Medulla oblongata (tissue), 1 donor: ENCODE results near the gene ZHX3.

Source experiments
- DNase-seq: peaks from one replicate; pipeline ENCODE4 v3.0.0-alpha.2; 2015; ENCODE audit errors: extremely low spot score

Gene ZHX3

DNA sequence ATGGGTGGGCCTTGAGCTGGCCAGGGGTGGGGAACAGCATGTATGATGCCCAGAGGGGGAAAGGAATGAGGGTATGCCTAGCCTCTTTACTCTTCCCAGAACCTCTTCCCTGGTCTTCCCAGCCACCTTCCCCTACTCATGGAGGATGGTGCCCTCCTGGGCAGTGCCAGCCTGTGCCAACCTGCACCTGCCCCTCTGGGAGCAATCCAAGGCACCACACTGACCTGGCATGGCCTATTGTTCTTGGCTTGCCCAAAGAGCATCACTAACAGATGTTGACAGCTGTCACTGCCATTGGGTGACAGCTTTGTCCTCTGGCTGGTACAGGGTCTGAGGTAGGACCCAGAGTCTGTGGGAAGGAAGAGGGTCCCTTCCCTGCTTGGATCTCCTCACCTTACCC lies 36.0 kb upstream of the ZHX3 start:
- no peak for DNase-seq

DNA sequence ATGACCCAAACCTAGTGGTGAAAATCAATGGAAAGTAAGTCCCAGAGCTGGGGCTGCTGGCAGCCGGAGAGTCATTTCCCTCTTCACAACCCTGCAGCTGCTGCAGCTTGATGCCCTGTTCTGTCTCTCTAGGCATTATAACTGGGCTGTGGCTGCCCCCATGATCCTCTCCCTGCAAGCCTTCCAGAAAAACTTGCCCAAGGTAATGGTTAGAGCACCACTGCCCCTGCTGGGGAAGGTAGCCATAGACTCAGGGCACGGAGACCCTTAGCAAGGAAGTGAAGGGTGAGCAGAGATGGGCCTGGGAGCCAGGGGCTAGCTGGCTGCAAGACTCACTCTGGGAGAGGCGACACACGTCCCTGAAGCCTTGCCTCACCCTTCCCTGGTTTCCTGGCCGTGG lies 35.1 kb upstream of the ZHX3 start:
- no peak for DNase-seq

DNA sequence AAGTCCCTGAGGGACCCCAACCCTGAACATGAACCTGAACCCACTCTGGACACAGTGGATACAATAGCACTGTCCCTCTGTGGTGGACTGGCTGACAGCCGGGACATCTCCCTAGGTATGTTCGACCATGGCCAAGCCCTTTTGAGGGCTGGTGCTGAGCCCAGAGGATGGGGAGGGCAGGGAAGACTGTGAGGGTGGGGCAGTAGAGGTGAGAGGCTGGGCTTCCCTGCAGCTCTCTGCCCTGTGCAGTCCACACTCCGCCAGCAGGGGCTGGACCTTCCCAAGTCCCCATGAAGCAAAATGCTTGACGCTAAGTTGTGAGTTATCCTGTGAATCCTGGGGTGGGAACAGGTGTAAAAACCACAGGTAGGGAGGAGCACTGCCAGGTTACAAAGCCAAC lies 34.6 kb upstream of the ZHX3 start:
- DNase-seq: no peak

DNA sequence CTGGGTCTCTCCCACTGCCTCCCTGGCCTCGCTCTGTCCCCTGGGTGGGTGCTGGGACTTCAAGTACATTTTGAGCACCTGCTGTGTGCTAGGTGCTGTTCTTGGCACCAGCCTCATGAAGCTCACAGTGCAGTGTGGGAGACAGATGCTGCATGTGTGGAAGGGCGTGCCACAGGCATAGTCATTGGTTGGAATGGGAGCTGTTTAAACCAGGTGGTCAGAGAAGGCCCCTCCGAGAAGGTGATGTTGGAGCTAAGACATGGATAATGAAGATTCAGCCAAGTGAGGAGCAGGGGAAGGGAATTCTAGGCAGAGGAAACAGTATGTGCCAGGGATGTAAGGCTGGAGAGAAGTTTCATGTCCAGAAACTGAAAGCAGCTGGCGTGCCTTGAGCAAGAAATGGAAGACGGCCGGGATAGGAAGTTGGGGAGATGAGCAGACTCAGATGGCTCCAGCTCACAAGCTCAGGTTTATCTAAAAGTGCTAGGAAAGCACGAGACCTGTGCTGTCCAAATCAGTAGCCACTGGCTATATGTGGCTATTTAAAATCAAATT lies 33.0 kb upstream of the ZHX3 start:
- DNase-seq: no peak

DNA sequence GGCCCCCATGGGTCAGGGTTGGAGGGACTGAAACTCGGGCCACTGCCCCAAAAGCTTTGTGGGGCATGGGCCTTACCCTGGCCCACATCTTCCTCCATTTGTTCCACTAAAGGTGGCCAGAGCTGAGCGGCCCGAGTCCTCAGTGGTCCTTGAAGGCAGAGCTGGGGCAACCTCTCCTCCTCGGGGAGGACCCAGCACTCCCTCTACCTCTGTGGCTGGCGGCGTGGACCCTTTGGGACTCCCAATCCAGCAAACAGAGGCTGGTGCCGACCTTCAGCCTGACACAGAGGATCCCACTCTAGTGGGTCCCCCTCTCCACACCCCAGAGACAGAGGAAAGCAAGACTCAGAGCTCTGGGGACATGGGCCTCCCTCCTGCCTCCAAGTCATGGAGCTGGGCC lies 32.4 kb upstream of the ZHX3 start:
- no peak for DNase-seq

DNA sequence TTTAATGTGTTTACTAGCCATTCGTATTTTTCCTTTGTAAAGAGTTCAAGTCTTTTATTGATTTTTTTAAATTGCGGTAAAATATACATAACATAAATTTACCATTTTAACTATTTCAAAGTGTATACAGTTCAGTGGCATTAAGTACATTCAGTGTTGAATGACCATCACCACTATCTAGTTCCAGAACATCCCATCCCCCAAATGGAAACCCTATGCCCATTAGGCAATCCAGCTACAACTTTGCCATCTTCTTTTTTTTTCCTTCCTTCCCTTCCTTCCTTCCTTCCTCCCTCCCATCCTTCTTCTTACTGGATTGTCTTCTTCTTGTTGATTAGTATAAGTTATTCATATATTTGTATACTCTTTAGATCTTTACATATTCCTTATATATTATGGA lies 31.7 kb upstream of the ZHX3 start:
- DNase-seq: no peak

DNA sequence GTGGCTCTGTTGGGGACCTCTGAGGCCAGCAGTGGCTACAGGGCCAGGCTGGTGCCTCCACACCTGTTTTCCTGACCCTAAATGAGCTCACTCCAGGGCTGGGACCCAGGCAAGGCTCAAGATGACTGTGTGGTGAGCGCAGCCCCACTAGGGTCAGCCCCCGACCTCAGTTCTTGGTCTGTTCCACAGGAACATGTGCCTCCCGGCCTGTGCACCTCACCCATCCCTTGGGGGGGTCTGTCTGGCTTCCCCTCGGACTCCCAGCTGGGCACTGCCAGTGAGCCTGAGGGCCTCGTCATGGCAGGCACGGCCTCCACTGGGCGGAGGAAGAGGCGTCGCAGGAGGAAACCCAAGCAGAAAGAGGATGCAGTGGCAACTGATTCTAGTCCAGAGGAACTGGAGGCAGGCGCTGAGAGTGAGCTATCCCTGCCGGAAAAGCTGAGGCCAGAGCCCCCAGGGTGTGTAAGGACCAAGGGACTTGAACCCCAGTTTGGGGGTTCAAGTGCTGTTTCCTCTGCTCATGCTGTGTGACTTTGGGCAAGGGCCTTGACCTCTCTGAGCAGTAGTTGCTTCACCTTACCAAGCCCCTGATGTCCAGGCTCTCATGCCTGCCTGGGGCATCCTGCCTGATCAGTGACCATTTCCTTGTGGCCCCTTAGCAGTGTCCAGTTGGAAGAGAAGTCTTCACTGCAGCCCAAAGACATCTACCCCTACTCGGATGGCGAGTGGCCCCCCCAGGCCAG lies 31.1 kb upstream of the ZHX3 start:
- DNase-seq: no peak

DNA sequence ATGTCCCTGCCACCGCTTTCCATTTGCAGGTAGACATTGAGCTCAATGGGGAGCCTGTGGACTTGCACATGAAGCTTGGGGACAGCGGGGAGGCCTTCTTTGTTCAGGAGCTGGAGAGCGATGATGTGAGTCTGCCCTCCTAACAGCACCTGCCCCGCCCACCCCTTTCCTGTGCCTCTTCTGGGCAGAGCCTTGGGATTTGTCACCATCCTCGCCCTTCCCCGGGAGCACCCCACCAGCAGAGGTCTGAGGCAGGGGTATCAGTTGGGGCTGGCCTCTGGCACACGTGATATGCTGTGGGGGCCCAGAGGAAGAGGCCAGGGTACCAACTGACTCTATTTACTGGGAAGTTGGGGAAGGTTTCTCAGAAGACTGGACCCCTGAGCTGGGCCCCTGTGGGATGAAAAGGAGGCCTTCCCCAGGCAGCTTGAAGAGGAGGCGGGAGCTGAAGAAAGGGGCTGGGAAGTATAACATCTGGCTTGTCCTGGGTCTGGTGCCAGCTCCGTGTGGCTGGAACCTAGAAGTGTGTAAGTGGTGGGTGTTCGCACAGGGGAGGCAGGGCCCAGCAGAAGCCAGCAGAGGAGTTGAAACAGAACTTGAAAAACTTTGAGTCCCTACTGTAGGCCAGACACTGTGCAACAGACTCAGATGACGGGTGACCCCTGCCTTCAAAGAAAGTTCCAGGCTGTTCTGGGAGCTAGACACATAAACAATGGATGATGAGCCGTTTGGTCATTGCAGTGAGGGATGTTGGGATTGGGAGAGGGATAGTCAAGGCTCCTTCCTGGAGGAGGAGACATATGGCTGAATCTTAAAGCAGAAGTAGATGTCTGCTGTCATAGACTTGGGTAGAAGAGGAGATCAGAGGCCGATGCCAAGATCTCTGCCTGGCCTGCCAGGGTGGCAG lies 30.2 kb upstream of the ZHX3 start:
- no peak for DNase-seq

DNA sequence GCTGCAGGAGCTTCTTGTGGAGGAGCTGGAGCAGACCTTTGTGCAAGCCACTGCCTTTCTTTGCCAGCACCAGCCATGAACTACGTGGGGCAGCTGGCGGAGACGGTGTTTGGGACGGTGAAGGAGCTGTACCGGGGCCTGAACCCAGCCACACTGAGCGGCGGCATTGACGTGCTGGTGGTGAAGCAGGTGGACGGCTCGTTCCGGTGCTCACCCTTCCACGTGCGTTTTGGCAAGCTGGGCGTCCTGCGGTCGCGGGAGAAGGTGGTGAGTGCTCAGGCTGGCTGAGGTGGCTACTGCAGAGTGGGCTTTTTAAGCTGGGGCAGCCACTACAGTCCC lies 28.2 kb upstream of the ZHX3 start:
- no peak for DNase-seq

DNA sequence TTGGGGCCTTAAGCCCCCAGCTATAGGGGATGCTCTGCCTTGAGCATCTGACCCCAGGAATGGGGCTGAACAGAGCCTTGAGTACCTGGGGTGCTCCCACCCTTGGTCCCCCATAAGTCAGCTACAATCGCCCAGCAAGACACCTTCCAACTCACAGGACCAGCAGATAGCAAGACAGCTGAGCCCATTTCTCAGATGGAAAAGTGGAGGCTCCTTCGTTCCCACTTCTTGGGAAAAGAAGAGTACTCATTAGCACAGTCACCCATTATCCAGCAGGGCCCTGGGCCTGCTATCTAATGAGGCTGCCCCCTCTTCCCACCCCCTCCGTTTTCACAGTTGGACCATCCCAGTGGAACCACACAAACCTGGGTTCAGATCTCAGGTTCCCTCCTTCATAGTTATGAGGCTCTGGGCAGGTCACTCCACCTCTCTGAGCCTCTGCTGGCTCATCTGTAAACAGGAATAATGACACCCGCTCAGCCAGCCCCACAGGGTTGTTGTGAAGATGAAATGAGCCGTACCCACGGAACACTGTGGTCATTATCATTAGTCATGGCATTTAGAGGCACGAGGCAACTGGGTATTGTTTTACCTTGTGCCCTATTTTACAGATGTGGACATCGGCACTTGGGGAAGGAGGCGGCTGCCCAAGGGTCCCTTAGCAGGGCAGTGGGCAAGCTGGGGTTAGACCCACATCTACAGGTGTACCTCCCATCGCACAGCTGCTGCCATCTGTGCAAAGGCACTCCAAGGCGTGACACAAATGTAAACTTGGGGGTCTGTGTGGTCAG lies 27.6 kb upstream of the ZHX3 start:
- no peak for DNase-seq

DNA sequence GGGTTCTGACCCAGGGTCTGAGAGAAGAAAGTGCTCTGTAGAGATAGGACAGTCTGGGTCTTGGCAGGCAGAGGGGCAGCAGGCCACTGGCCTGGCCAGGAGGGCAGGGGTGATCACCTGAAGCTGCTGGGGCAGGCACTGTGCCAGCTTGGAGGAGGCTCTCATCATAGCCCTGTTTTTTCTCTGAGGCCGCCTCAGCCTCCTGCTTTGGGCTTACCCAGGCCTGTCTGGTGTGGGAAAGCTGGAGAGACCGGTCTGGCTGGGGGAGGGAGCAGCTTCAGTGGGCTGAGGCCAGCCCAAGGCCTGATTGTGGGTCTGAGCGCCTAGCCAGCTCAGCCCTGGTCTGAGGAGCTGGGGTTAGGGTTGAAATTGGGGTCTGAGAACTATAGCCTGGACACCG lies 26.9 kb upstream of the ZHX3 start:
- DNase-seq: no peak

DNA sequence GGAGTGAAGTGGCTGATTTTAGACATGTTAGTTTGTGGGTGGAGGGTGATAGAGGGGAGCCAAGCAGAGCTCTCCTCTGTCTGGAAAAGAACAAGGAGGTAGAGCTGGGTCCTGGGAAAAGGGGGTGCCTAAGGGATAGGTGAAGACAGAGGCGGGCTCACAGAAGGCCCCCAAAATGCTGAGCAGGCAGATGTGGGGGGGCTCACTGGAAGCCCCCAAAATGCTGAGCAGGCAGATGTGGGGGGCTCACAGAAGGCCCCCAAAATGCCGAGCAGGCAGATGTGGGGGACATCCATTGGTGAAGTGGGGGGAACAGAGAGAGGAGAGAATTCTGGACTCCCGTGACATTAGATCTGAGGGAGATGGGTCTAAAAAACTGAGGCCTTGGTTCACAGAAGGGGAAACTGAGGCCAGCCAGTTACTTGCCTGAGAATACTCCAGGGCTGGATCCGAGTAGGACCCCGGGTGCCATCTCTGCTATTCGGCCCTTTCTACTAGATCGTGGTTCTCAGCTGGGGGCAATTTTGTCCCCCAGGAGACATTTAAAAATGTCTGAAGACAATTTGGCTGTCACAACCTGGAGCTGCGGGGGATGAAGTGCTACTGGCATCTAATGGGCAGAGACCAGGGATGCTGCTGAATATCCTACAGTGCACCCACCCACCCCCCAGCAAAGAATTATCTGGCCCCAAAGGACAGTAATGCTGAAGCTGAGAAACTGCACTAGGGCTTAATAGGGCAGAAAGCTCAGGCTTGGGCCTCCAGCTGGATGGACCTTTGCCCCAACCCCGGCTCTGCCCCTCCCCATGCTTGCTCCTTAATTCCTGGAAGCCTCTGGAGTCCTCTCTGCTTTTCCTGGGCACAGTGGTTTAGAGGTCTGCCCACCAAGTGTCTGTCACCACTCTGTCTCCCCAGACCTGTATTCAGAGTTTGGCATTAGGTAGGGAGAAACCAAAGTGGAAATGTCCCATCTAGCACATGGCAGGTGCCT lies 25.2 kb upstream of the ZHX3 start:
- DNase-seq: no peak

DNA sequence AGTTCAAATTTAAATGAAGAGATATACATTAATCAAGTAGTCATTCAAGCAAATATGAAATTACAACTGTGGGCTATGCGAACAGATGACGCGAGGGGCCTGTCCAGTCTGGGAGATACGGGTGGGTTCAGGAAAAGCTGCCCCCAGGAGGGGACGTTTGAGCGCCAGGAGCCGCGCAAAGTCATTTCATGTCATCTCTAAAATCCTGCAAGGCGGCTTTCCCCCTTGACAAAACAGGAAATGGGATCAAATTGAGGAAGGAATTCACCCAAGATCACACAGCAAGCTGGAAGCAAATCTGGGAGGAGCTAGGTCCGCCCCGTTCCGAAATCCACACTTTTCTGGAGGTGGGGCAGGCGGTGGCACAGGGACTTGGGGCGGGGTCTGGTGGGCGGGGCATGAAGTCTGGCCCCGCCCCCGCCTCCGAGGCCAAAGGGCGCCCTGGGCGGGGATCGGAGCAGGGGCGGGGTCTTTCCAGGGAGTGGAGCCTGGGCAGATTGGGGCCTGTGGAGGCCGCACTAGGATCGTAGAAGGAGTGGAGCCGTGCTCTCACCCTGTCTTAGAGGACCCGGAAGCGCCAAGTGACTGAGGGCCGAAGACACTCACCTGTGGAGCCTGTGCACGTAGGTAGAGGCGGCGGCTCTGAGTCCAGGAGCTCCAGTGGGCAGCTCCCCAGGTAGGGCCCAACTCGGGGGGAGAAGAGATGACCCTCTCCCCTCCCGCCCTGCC lies 23.0 kb upstream of the ZHX3 start, which contains the start of gene LPIN3:
Gene LPIN3, plus strand, starts transcription at position 495 of the 729 bp plus-strand sequence. CDS start 4,983 bp downstream, outside the sequence.
- DNase-seq: peak; percentile 66

DNA sequence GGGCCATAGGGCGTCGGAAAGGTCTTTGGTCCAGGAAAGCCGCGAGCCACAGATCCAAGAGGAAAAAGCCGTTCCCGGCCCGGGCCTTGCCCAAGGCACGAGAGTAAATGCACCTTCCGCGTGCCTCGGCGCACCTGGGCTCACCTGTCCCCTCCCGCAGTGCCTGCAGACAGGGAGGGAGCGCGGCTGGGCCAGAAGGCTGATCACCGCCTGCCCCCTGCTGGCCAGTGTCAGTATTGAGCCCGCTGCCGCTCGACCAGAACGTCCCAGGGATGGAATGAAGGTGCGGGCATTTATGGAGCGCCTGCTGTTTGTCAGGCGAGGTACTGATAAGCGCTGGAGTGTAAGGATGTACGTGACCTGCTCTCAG lies 22.4 kb upstream of the ZHX3 start:
- DNase-seq: peak; percentile 76

DNA sequence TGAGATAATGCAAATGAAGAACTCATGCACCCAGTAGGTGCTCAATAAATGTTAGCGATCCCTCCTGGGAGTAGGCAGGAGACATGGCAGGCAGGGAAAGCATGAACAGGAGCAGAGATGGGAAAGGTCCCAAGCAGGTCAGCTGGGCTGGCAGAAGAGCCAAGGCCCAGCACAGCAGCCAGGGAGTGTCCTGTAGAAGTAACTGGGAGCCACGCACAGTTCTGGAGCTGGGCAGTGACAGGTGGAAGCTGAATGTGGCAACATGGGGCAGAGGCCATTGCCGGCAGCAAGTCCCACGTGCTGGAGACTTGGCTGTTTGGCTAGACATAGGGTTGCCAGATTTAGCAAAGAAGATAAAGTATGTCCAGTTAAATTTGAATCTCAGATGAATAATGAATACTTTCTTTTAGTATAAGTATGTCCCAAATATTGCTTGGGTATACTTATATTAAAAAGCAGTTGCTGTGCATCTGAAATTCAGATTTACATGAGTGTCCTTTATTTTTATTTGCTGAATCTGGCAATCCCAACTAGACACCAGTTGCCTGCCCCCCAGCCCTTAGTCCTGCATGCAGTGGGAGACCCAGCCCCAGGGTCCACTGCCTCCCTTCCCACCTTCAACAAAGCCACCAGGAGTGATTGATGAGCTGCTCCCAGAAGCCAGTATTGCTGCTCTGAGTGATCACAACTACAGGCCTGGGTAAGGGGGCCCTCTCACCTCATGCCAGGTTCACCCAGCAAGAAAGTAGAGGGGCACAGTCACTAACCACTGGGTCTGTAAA lies 19.4 kb upstream of the ZHX3 start:
- no peak for DNase-seq

DNA sequence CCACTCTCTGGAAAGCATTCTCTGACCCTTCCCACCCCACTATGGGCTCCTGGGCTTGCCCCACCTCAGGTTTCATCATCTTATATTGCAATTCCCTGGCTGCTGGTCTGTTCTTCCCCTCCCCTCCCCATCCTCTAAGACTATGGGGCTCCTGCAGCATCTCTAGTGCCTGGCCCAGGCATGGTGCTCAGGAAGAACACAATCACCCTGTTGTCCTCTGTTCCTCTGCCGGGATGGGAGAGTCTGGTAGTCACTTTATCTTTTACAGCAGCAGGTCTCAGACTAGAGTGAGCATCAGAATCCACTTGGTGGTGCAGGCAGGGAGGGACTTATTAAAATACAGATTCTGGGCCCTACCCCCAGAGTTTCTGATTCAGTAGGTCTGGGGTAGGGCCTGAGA lies 18.1 kb upstream of the ZHX3 start:
- DNase-seq: no peak

DNA sequence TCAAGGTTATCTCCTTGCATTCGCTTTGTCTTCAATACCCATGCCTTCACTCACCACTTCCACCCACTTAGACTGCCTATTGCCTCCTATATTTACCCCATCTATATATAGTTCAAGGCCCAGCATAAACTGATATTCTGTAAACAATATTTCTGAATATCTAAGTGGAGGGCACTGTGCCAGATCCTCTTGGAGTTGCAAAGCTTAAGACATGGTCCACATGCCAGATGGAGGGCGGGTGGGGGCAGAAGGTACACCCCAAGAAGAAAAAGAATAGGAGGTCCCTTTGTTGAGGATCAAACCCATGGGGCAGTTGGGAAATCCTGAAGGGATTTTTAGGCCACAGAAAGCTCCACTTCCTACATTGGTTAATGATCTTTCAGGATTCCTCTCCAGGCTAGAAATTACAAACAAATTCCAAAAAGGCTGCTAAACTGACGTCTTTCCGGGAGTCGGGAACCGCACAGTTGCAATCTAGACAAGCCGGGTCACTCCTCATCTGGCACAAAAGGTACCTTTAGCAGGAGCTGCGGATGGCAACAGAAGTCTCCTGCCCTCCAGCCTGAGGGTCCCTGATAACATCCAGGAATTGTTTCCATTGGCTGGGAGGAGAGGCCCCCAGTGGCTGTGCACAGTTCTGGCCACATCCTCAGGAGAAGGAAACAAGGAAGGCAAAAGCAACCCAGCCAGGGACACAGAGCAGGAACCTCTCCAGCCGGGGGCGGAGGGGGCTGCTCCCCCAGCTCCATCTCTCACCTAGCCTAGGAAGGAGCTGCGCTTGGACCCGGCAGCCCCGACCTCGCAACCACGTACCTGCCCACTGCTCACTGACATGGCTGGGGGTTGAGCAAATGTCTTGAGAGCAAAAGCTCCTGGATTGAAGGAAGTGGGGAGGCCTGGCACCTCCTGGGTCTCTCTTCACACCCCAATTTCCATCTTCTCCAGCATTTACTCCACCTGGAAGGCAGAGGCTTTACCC lies 17.2 kb upstream of the ZHX3 start:
- DNase-seq: no peak

DNA sequence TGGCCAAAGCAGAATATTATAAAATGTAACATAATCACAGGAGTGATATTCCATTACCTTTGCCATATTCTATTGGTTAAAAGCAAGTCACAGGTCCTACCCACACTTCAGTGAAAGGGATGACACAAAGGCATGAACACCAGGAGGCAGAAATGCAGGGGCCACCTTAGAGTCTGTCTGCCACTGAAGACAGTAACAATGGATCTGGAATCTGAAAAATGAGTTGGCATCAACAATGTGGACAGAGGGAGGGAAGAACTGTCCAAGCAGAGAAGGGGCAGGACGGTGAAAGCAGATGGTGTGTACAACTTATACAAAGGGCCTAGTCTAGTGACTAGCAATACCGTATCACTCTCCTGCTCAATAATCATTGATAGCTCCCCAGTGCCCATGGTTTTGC lies 16.5 kb upstream of the ZHX3 start:
- no peak for DNase-seq
